KMS-11 (cell line): ENCODE results near the gene PXN.

Experiments
- H2AFZ ChIP-seq: fragments of 200-600 bp; sonication (generic); 2 replicates; pipeline ENCODE4 v1.6.1; 2016; ENCODE audit warnings: antibody characterized with exemption, mixed run types, low read depth
- H3K27ac ChIP-seq: fragments of 200-600 bp; sonication (generic); 2 replicates; pipeline ENCODE4 v1.6.1; 2016; ENCODE audit warnings: mild to moderate bottlenecking, mixed run types
- H3K27me3 ChIP-seq: fragments of 200-600 bp; sonication (generic); 2 replicates; pipeline ENCODE4 v1.6.1; 2017; ENCODE audit warnings: mild to moderate bottlenecking, low read depth, mixed run types, moderate library complexity; ENCODE audit not compliant: insufficient read depth
- H3K36me3 ChIP-seq: fragments of 200-600 bp; sonication (generic); 2 replicates; pipeline ENCODE4 v1.6.1; 2017; ENCODE audit warnings: mild to moderate bottlenecking, mixed run types; ENCODE audit not compliant: insufficient read depth
- H3K4me1 ChIP-seq: fragments of 200-600 bp; sonication (generic); 2 replicates; pipeline ENCODE4 v1.6.1; 2016; ENCODE audit warnings: mild to moderate bottlenecking, low read depth, mixed run types; ENCODE audit not compliant: poor library complexity, severe bottlenecking
- H3K4me2 ChIP-seq: fragments of 200-600 bp; sonication (generic); 2 replicates; pipeline ENCODE4 v1.7.0; 2016; ENCODE audit warnings: mild to moderate bottlenecking, mixed run types
- H3K4me3 ChIP-seq: fragments of 200-600 bp; sonication (generic); IDR thresholded peaks from 2 replicates; pipeline ENCODE4 v1.6.1; 2017; ENCODE audit warnings: low read depth, low read length, mixed read lengths; ENCODE audit not compliant: insufficient read depth
- H3K79me2 ChIP-seq: fragments of 200-600 bp; sonication (generic); 2 replicates; pipeline ENCODE4 v1.6.1; 2016; ENCODE audit warnings: low read depth, mixed run types; ENCODE audit not compliant: insufficient read depth
- H3K9ac ChIP-seq: fragments of 200-600 bp; sonication (generic); 2 replicates; pipeline ENCODE4 v1.6.1; 2016; ENCODE audit warnings: mild to moderate bottlenecking, mixed run types
- H4K20me1 ChIP-seq: fragments of 200-600 bp; sonication (generic); 2 replicates; pipeline ENCODE4 v1.6.1; 2016; ENCODE audit warnings: mild to moderate bottlenecking, mixed run types; ENCODE audit not compliant: insufficient read depth
- CTCF ChIP-seq: fragments of 200-600 bp; sonication (generic); conservative IDR thresholded peaks from 2 replicates; pipeline ENCODE4 v1.6.1; 2017; ENCODE audit warnings: low read depth, mild to moderate bottlenecking, antibody characterized with exemption, low read length, moderate library complexity, mixed read lengths

Gene PXN

DNA sequence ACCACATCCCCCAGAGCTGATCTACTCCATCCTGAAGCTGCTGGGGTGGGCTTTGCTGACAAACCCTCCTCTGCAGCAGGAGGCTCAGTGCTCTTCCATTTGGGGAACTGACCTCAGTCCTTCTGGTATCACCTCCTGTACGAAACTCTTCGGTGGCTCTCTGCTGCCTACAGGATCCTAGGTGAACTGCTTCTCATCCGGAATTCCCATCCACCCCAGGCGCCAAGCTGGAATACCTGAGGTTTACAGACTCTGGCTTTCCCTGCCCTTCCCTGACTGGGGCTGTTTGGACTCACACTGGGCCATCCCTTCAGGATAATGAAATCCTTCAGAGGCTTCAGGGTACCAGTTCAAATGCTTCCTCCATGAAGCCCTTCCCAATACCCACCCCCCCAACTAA, 97.2 kb downstream of the PXN start:
- no peak overlapping the region for H3K4me3 ChIP-seq
- no peaks in the 10 kb centered on the region for H4K20me1 ChIP-seq
- no peaks in the 10 kb centered on the region for H3K4me1 ChIP-seq
- H3K9ac ChIP-seq, result no peak overlapping the region
- no peak overlapping the region for H3K4me2 ChIP-seq
- TF ChIP-seq CTCF, result no peak
- no peaks in the 10 kb centered on the region for H3K27me3 ChIP-seq
- no peaks in the 10 kb centered on the region; the same call in 1 of the 2 replicates for H3K79me2 ChIP-seq
- H3K27ac ChIP-seq, result no peak overlapping the region
- no peak overlapping the region for H2AFZ ChIP-seq
- peaks cover 9% of the 10 kb centered on the region; the same call in 1 of the 2 replicates for H3K36me3 ChIP-seq

DNA sequence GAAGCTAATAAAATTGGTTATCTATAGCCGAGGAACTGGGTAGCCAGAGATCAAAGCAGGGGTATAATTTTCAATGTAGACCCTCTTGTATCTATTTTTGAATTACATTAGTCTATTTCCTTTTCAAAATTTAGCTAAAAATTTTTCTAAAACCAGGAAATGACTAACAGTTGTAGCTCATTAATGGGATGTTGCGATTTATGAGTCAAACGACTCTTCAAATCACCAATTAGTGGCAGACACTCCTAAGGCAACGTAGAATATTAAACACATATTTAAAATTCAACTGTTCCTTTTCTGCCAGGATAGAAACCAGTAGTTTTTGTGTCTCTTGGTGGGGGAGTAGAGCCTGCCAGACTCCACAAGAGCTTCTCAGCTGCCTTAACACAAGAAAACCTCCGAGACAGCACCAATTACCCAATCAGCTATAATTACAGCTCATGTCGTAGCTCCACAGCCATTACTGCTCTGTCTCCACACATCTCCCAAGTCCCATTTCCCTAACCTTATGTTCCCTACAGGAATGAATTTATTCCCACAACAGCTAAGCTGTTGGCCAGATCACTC, 97.9 kb downstream of the PXN start:
- H2AFZ ChIP-seq, result no peak overlapping the region
- H3K79me2 ChIP-seq, result no peaks in the 10 kb centered on the region
- H3K4me1 ChIP-seq, result no peaks in the 10 kb centered on the region
- no peak for TF ChIP-seq CTCF
- peaks cover 9% of the 10 kb centered on the region; the same call in 1 of the 2 replicates for H3K36me3 ChIP-seq
- H4K20me1 ChIP-seq, result no peaks in the 10 kb centered on the region
- no peaks in the 10 kb centered on the region for H3K27me3 ChIP-seq
- no peak overlapping the region for H3K27ac ChIP-seq
- H3K4me2 ChIP-seq, result no peak overlapping the region
- no peak overlapping the region for H3K4me3 ChIP-seq
- H3K9ac ChIP-seq, result no peak overlapping the region

DNA sequence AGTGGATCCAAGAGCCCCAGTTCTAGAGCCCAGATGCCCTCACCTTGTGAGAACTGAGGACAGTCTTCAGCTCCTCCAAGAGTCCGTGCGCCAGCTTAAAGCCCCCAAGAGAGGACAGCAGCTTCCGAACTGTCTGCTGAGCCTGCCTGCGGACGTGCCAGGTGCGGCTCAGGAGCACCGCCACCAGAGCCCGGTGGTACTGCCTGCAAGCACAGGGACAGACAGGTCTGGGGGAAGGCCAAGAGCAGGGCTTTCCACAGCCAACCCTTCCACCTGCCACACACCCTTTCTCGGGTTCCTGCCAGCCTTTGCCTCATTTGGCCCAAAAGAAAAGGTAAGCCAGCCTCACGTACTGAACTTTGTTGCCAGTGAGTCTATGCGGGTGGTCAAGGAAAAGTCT, 101.2 kb downstream of the PXN start:
- H3K4me1 ChIP-seq, result no peaks in the 10 kb centered on the region
- H3K36me3 ChIP-seq, result 0 out of 2 replicates have a peak, but pooled peaks cover 5% of the 10 kb centered on the region
- no peak overlapping the region for H3K4me2 ChIP-seq
- no peaks in the 10 kb centered on the region for H4K20me1 ChIP-seq
- H3K27me3 ChIP-seq, result no peaks in the 10 kb centered on the region
- H3K79me2 ChIP-seq, result no peaks in the 10 kb centered on the region
- no peak for TF ChIP-seq CTCF
- no peak overlapping the region for H3K9ac ChIP-seq
- no peak overlapping the region for H2AFZ ChIP-seq
- no peak overlapping the region for H3K4me3 ChIP-seq
- H3K27ac ChIP-seq, result no peak overlapping the region

DNA sequence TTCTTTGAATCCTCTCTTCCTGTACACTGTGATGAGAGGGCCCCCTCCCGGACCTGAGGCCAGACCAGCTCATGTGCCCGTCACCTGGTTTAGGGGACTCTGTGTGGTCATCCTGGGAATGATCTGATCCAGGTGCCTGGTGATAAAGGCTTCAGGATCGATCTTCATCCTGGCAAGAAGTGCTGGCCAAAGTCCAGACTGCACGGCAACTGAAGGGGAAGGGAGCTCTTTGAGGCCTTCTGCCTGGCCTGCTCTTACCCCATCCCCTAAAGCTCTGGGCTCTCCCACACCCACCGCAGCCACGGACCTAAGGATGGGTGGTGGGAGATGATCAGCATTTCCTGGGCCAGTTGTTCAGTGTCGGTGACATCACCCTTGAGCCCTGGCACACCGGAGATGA, 102.8 kb downstream of the PXN start:
- no peak overlapping the region for H3K4me2 ChIP-seq
- H4K20me1 ChIP-seq, result no peaks in the 10 kb centered on the region
- TF ChIP-seq CTCF, result no peak
- H3K27me3 ChIP-seq, result no peaks in the 10 kb centered on the region
- no peak overlapping the region for H3K27ac ChIP-seq
- H2AFZ ChIP-seq, result no peak overlapping the region
- no peak overlapping the region for H3K4me3 ChIP-seq
- no peak overlapping the region for H3K9ac ChIP-seq
- H3K79me2 ChIP-seq, result no peaks in the 10 kb centered on the region
- H3K4me1 ChIP-seq, result no peaks in the 10 kb centered on the region
- H3K36me3 ChIP-seq, result no peaks in the 10 kb centered on the region
